HCT116 (cell line): ENCODE data around the gene MAP2K3. TPM values are rescaled to one million over a fixed set of nuclear protein-coding genes. Genes with fewer than 3 reads are reported as not detected.

Source experiments
- ATAC-seq: fragments of 200-7000 bp; cut with Tn5 transposase; 2 replicates; pipeline ENCODE4 v1.9.1; 2020; ENCODE audit warnings: mild to moderate bottlenecking, moderate library complexity
- BruUV-seq: library from RNA; stranded (reverse); fragments of 400-500 nt; replicated peaks from 2 replicates; lab custom pipeline; 2021; lab: Mats Ljungman, UMichigan
- CTCF ChIA-PET: fragments of 300-600 bp; sonication (Branson Sonifier 250); formaldehyde crosslinking; loops from one replicate; lab custom pipeline; 2021; ENCODE audit warnings: antibody characterized with exemption; lab: Charles Lee
- POLR2A ChIA-PET: fragments of 300-600, 350-600 bp; sonication (Branson Sonifier 250); formaldehyde crosslinking; loops from one replicate; lab custom pipeline; 2021; ENCODE audit warnings: antibody characterized with exemption; lab: Charles Lee
- RAD21 ChIA-PET, 2 experiments: fragments of 300-600 bp; sonication (Branson Sonifier 250); formaldehyde crosslinking; loops; one replicate each; lab custom pipeline; 2023; ENCODE audit warnings: low total read pairs in 2 of 2; ENCODE audit not compliant: uncharacterized antibody in 2 of 2, unreplicated experiment in 2 of 2, low non-redundant PET in 1 of 2; lab: Charles Lee
- DNase-seq: peaks from one replicate; pipeline ENCODE4 v3.0.0-alpha.2; 2010; ENCODE audit warnings: low read depth, low spot score
- H2AFZ ChIP-seq: fragments of 200-600 bp; shearing (Covaris generic), sonication (generic); 2 replicates; pipeline ENCODE4 v1.6.1; 2017; ENCODE audit warnings: low read depth, mixed run types, mixed read lengths, antibody characterized with exemption, low read length; ENCODE audit not compliant: poor library complexity, severe bottlenecking
- H3K27ac ChIP-seq: 2 replicates; pipeline ENCODE4 v1.5.1; 2012; ENCODE audit warnings: low read depth, low read length
- H3K27me3 ChIP-seq: fragments of 200-600 bp; sonication (generic); 2 replicates; pipeline ENCODE4 v1.6.1; 2016; ENCODE audit warnings: mixed run types, low read length, mixed read lengths; ENCODE audit not compliant: insufficient read depth
- H3K36me3 ChIP-seq, 2 experiments: fragments of 200-500 bp in 1 of 2; fragments of 200-600 bp in 1 of 2; sonication (Bioruptor generic) in 1 of 2; sonication (generic) in 1 of 2; 2 replicates each; pipeline versions ENCODE4 v1.5.1 to v1.6.1; 2014 to 2016; ENCODE audit warnings: low read length in 2 of 2, inconsistent platforms in 1 of 2, mixed read lengths in 1 of 2, mixed run types in 1 of 2; ENCODE audit not compliant: insufficient read depth in 2 of 2, control insufficient read depth in 1 of 2
- H3K4me1 ChIP-seq, 2 experiments: fragments of 200-600 bp in 1 of 2; sonication (generic) in 1 of 2; 2 replicates each; pipeline versions ENCODE4 v1.5.1 to v1.6.1; 2012 to 2017; ENCODE audit warnings: low read length in 2 of 2, inconsistent platforms in 1 of 2, mild to moderate bottlenecking in 1 of 2, mixed read lengths in 1 of 2, mixed run types in 1 of 2, moderate library complexity in 1 of 2; ENCODE audit not compliant: insufficient read depth in 2 of 2, control insufficient read depth in 1 of 2
- H3K4me2 ChIP-seq: fragments of 200-600 bp; sonication (generic); 2 replicates; pipeline ENCODE4 v1.6.1; 2017; ENCODE audit warnings: mixed run types, low read length, mixed read lengths
- H3K4me3 ChIP-seq, 2 experiments: fragments of 200-600 bp in 1 of 2; sonication (generic) in 1 of 2; replicated peaks in 1 of 2; 2 replicates each; pipeline ENCODE4 v1.5.1; 2011 to 2016; ENCODE audit warnings: low read length in 2 of 2, control low read depth in 1 of 2, low read depth in 1 of 2, mild to moderate bottlenecking in 1 of 2, mixed read lengths in 1 of 2, mixed run types in 1 of 2
- H3K79me2 ChIP-seq: fragments of 200-600 bp; sonication (generic); 2 replicates; pipeline ENCODE4 v1.6.1; 2017; ENCODE audit warnings: mild to moderate bottlenecking, mixed run types, low read length, moderate library complexity, mixed read lengths; ENCODE audit not compliant: insufficient read depth
- H3K9ac ChIP-seq: fragments of 200-600 bp; sonication (generic); 2 replicates; pipeline ENCODE4 v1.6.1; 2016; ENCODE audit warnings: low read length, mixed read lengths
- H3K9me2 ChIP-seq: fragments of 200-600 bp; sonication (generic), shearing (Covaris generic); 2 replicates; pipeline ENCODE4 v1.6.1; 2017; ENCODE audit warnings: mixed run types, mild to moderate bottlenecking, moderate library complexity; ENCODE audit not compliant: insufficient read depth
- H3K9me3 ChIP-seq, 2 experiments: fragments of 200-500 bp in 1 of 2; fragments of 200-600 bp in 1 of 2; sonication (Bioruptor generic) in 1 of 2; sonication (generic) in 1 of 2; 2 replicates each; pipeline ENCODE4 v1.6.1; 2014 to 2017; ENCODE audit warnings: low read length in 2 of 2, mixed read lengths in 2 of 2, inconsistent platforms in 1 of 2, low read depth in 1 of 2, mild to moderate bottlenecking in 1 of 2, mixed run types in 1 of 2, moderate library complexity in 1 of 2; ENCODE audit not compliant: control insufficient read depth in 1 of 2, insufficient read depth in 1 of 2
- H4K20me1 ChIP-seq: fragments of 200-600 bp; sonication (generic), shearing (Covaris generic); 2 replicates; pipeline ENCODE4 v1.6.1; 2017; ENCODE audit warnings: mixed run types, mild to moderate bottlenecking, moderate library complexity; ENCODE audit not compliant: insufficient read depth
- CBX3 ChIP-seq: IDR thresholded peaks from 2 replicates; pipeline ENCODE4 v1.6.1; 2012; ENCODE audit warnings: low read depth
- CEBPB ChIP-seq: IDR thresholded peaks from 2 replicates; pipeline ENCODE4 v1.6.1; 2012; ENCODE audit warnings: low read depth
- ELF1 ChIP-seq: IDR thresholded peaks from 2 replicates; pipeline ENCODE4 v1.6.1; 2012; ENCODE audit warnings: low read depth, borderline replicate concordance
- EZH2 ChIP-seq: fragments of 200-600 bp; sonication (generic); IDR thresholded peaks from 2 replicates; pipeline ENCODE4 v1.6.1; 2017; ENCODE audit warnings: antibody characterized with exemption, mixed run types
- FOSL1 ChIP-seq: IDR thresholded peaks from 2 replicates; pipeline ENCODE4 v1.6.1; 2012; ENCODE audit warnings: low read depth
- JUND ChIP-seq: IDR thresholded peaks from 2 replicates; pipeline ENCODE4 v1.6.1; 2012
- POLR2A ChIP-seq: IDR thresholded peaks from 2 replicates; pipeline ENCODE4 v1.7.0; 2011; ENCODE audit warnings: borderline replicate concordance; ENCODE audit not compliant: insufficient read depth, insufficient read length; ENCODE audit errors: extremely low read depth
- POLR2AphosphoS5 ChIP-seq: IDR thresholded peaks from 2 replicates; pipeline ENCODE4 v1.6.1; 2011; ENCODE audit warnings: mild to moderate bottlenecking, low read depth, low read length, moderate library complexity
- RAD21 ChIP-seq: IDR thresholded peaks from 2 replicates; pipeline ENCODE4 v1.6.1; 2012; ENCODE audit warnings: low read depth, mild to moderate bottlenecking
- SIN3A ChIP-seq: IDR thresholded peaks from 2 replicates; pipeline ENCODE4 v1.6.1; 2012; ENCODE audit warnings: low read depth
- SP1 ChIP-seq: IDR thresholded peaks from 2 replicates; pipeline ENCODE4 v1.6.1; 2012; ENCODE audit warnings: low read depth
- SRF ChIP-seq: IDR thresholded peaks from 2 replicates; pipeline ENCODE4 v1.6.1; 2012; ENCODE audit warnings: low read depth
- TCF7L2 ChIP-seq: IDR thresholded peaks from 2 replicates; pipeline ENCODE4 v1.7.0; 2011; ENCODE audit warnings: borderline replicate concordance, inconsistent platforms; ENCODE audit not compliant: insufficient read depth, insufficient read length; ENCODE audit errors: extremely low read depth
- ZFX ChIP-seq: fragments of 450-650 bp; IDR thresholded peaks from 2 replicates; pipeline ENCODE4 v1.6.1; 2017
- ZNF274 ChIP-seq: fragments of 200-500 bp; sonication (Bioruptor generic); IDR thresholded peaks from 2 replicates; pipeline ENCODE4 v1.6.1; 2014; ENCODE audit warnings: mild to moderate bottlenecking, low read depth, low read length, inconsistent platforms
- intact Hi-C: fragments of 100-400 bp; cut with micrococcal nuclease; formaldehyde crosslinking; loops from 2 replicates; pipeline ENCODE4 v1.10.0; 2022
- total RNA-seq: library from RNA; stranded (reverse); gene quantifications from one replicate; pipeline ENCODE4 v1.2.1, GENCODE V29; 2021; ENCODE audit not compliant: unreplicated experiment
- TF ChIP-seq, protein P1 (sequence below), 3 experiments: fragments of 200-600 bp in 1 of 3; sonication (generic) in 1 of 3; IDR thresholded peaks in 2 of 3; conservative IDR thresholded peaks in 1 of 3; 2 replicates each; pipeline ENCODE4 v1.5.1; 2012 to 2017; ENCODE audit warnings: low read depth in 2 of 3, low read length in 2 of 3, antibody characterized with exemption in 1 of 3, borderline replicate concordance in 1 of 3, control low read depth in 1 of 3, mild to moderate bottlenecking in 1 of 3, mixed read lengths in 1 of 3, mixed run types in 1 of 3, moderate library complexity in 1 of 3; ENCODE audit not compliant: insufficient read depth in 1 of 3
- TF ChIP-seq, protein P2 (sequence below): IDR thresholded peaks from 2 replicates; pipeline ENCODE4 v1.6.1; 2012; ENCODE audit warnings: low read depth
- TF ChIP-seq, protein P3 (sequence below): IDR thresholded peaks from 2 replicates; pipeline ENCODE4 v1.6.1; 2012
- TF ChIP-seq, protein P4 (sequence below): IDR thresholded peaks from 2 replicates; pipeline ENCODE4 v1.6.1; 2011; ENCODE audit warnings: mild to moderate bottlenecking, low read length, moderate library complexity; ENCODE audit not compliant: insufficient replicate concordance; ENCODE audit errors: extremely low read depth
- TF ChIP-seq, protein P5 (sequence below): IDR thresholded peaks from 2 replicates; pipeline ENCODE4 v1.6.1; 2012

The MAP2K3 gene
- total RNA-seq, 1 experiment from 2014 or later = 96.7 TPM

DNA sequence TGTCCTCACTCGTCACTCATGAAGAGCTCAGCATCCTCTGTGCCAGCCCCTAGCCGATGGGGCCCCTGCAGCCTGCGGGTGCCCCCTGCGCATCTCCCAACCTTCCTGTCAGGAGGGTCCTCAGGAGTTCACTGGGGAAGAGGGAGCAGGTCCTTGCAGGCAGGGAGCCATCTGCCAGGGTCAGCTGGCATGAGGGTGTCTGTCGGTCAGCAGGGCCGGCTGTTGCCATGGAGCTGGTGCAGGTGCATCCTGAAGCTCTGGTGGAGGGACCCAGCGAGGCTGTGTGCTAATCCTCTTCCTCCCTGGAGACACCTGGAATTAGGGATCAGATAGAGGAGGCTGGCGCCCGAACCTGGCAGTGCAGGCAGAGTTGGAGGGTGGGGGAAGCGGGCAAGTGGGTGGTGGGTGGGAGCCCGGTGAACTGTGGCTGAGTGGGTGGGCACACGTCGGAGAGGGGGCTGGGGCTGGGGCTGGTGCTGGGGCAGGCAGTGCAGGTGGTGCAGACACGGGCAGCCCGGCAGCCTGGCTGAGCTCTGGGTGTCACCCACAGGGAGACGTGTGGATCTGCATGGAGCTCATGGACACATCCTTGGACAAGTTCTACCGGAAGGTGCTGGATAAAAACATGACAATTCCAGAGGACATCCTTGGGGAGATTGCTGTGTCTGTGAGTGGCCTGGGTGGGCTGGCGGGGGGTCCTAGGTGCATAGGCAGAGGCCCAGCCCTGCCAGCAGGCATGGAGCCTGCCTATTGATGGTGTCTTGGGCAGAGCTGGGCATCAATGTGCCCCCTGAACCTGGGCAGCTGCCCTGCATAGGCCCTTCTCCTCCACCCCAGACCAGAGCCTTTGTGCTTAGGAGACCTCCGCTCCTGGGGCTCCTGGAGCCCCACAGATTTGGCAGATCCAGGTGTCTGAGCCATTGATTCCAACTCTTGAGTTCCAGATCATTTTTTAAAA lies 17.4 kb downstream of the MAP2K3 start:
- ChIA-PET CTCF (no interaction called here), RAD21 (no interaction called here), POLR2A (no interaction called here)
- Histone ChIP-seq H3K36me3 (peaks cover 15 to 46% of the 10 kb centered on the region in 2 experiments), H2AFZ (no peak overlapping the region), H3K4me1 (no peaks in the 10 kb centered on the region), H4K20me1 (no peaks in the 10 kb centered on the region), H3K79me2 (peaks cover 30% of the 10 kb centered on the region), H3K27me3 (no peaks in the 10 kb centered on the region), H3K27ac (no peak overlapping the region), H3K9me2 (no peaks in the 10 kb centered on the region), H3K4me2 (no peak overlapping the region), H3K9me3 (peaks cover 0 to 6% of the 10 kb centered on the region in 2 experiments; a peak in 1 of 4 replicates), H3K4me3 (no peak overlapping the region), H3K9ac (no peak overlapping the region)
- intact Hi-C loops = no loop called here
- no TSS peak for BruUV-seq
- TF ChIP-seq EZH2 = no peak
- no peak for TF ChIP-seq SIN3A
- no peak for TF ChIP-seq SP1
- TF ChIP-seq JUND = no peak
- TF ChIP-seq CEBPB = no peak
- TF ChIP-seq, protein P1, sequence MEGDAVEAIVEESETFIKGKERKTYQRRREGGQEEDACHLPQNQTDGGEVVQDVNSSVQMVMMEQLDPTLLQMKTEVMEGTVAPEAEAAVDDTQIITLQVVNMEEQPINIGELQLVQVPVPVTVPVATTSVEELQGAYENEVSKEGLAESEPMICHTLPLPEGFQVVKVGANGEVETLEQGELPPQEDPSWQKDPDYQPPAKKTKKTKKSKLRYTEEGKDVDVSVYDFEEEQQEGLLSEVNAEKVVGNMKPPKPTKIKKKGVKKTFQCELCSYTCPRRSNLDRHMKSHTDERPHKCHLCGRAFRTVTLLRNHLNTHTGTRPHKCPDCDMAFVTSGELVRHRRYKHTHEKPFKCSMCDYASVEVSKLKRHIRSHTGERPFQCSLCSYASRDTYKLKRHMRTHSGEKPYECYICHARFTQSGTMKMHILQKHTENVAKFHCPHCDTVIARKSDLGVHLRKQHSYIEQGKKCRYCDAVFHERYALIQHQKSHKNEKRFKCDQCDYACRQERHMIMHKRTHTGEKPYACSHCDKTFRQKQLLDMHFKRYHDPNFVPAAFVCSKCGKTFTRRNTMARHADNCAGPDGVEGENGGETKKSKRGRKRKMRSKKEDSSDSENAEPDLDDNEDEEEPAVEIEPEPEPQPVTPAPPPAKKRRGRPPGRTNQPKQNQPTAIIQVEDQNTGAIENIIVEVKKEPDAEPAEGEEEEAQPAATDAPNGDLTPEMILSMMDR (IDR thresholded peaks at IDR 0.05 in 2 of 3, conservative IDR thresholded peaks at IDR 0.05 in 1 of 3; ENCODE audit: borderline replicate concordance in 1 of 3, insufficient read depth in 1 of 3, low read depth in 2 of 3, low read length in 2 of 3) = no peak
- no peak for TF ChIP-seq ELF1
- TF ChIP-seq FOSL1 = no peak
- TF ChIP-seq, protein P2, sequence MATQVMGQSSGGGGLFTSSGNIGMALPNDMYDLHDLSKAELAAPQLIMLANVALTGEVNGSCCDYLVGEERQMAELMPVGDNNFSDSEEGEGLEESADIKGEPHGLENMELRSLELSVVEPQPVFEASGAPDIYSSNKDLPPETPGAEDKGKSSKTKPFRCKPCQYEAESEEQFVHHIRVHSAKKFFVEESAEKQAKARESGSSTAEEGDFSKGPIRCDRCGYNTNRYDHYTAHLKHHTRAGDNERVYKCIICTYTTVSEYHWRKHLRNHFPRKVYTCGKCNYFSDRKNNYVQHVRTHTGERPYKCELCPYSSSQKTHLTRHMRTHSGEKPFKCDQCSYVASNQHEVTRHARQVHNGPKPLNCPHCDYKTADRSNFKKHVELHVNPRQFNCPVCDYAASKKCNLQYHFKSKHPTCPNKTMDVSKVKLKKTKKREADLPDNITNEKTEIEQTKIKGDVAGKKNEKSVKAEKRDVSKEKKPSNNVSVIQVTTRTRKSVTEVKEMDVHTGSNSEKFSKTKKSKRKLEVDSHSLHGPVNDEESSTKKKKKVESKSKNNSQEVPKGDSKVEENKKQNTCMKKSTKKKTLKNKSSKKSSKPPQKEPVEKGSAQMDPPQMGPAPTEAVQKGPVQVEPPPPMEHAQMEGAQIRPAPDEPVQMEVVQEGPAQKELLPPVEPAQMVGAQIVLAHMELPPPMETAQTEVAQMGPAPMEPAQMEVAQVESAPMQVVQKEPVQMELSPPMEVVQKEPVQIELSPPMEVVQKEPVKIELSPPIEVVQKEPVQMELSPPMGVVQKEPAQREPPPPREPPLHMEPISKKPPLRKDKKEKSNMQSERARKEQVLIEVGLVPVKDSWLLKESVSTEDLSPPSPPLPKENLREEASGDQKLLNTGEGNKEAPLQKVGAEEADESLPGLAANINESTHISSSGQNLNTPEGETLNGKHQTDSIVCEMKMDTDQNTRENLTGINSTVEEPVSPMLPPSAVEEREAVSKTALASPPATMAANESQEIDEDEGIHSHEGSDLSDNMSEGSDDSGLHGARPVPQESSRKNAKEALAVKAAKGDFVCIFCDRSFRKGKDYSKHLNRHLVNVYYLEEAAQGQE = no peak
- no peak for TF ChIP-seq RAD21
- TF ChIP-seq ZNF274 = no peak
- TF ChIP-seq TCF7L2 = no peak
- TF ChIP-seq, protein P3, sequence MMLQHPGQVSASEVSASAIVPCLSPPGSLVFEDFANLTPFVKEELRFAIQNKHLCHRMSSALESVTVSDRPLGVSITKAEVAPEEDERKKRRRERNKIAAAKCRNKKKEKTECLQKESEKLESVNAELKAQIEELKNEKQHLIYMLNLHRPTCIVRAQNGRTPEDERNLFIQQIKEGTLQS = no peak
- TF ChIP-seq, protein P4, sequence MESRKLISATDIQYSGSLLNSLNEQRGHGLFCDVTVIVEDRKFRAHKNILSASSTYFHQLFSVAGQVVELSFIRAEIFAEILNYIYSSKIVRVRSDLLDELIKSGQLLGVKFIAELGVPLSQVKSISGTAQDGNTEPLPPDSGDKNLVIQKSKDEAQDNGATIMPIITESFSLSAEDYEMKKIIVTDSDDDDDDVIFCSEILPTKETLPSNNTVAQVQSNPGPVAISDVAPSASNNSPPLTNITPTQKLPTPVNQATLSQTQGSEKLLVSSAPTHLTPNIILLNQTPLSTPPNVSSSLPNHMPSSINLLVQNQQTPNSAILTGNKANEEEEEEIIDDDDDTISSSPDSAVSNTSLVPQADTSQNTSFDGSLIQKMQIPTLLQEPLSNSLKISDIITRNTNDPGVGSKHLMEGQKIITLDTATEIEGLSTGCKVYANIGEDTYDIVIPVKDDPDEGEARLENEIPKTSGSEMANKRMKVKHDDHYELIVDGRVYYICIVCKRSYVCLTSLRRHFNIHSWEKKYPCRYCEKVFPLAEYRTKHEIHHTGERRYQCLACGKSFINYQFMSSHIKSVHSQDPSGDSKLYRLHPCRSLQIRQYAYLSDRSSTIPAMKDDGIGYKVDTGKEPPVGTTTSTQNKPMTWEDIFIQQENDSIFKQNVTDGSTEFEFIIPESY = no peak
- TF ChIP-seq POLR2A = no peak
- no peak for TF ChIP-seq ZFX
- no peak for TF ChIP-seq CBX3
- no peak for TF ChIP-seq SRF
- no peak for TF ChIP-seq POLR2AphosphoS5
- TF ChIP-seq, protein P5, sequence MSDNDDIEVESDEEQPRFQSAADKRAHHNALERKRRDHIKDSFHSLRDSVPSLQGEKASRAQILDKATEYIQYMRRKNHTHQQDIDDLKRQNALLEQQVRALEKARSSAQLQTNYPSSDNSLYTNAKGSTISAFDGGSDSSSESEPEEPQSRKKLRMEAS = no peak
- DNase-seq = no peak
- no peak for ATAC-seq
